ENCODE results near the gene SLC34A1.

- no peak for TF ChIP-seq CTCF (IDR thresholded peaks at IDR 0.05; ENCODE audit: low read length)
- no peak for TF ChIP-seq EZH2 (IDR thresholded peaks at IDR 0.05; ENCODE audit: borderline replicate concordance, low read length)
These were observed 42.5 kb downstream of the SLC34A1 start, which contains the start of gene GRK6 for GRCh38 chr5:177426566-177427210.

All from OCI-LY1 (cell line).